Mesenchymal stem cell (in vitro differentiated cells and primary cell): ENCODE data around the gene ANXA8.

Experiments
- DNase-seq: peaks from one replicate; pipeline ENCODE4 v3.0.0-alpha.2; 2013
- H2AFZ ChIP-seq: one replicate; pipeline ENCODE4 v1.6.1; 2013; ENCODE audit warnings: low read depth, mild to moderate bottlenecking, control low read depth, inconsistent platforms, low read length, moderate library complexity
- H2AK5ac ChIP-seq: 2 replicates; pipeline ENCODE4 v1.6.1; 2013; ENCODE audit warnings: low read length, moderate library complexity, mild to moderate bottlenecking, inconsistent platforms; ENCODE audit not compliant: severe bottlenecking
- H2BK120ac ChIP-seq: one replicate; pipeline ENCODE4 v1.6.1; 2013; ENCODE audit warnings: low read depth, mild to moderate bottlenecking, inconsistent platforms, low read length, moderate library complexity
- H2BK12ac ChIP-seq, 2 experiments: one replicate each; pipeline ENCODE4 v1.6.1; 2013; ENCODE audit warnings: inconsistent platforms in 2 of 2, low read length in 2 of 2, mild to moderate bottlenecking in 2 of 2, moderate library complexity in 2 of 2, control low read depth in 1 of 2
- H2BK15ac ChIP-seq: one replicate; pipeline ENCODE4 v1.6.1; 2013; ENCODE audit warnings: mild to moderate bottlenecking, low read depth, inconsistent platforms; ENCODE audit not compliant: poor library complexity, severe bottlenecking
- H2BK5ac ChIP-seq: 2 replicates; pipeline ENCODE4 v1.6.1; 2013; ENCODE audit warnings: low read depth, mild to moderate bottlenecking, low read length, control low read depth, inconsistent platforms; ENCODE audit not compliant: poor library complexity, severe bottlenecking
- H3K14ac ChIP-seq, 2 experiments: one replicate each; pipeline ENCODE4 v1.6.1; 2013; ENCODE audit warnings: inconsistent platforms in 2 of 2, low read length in 2 of 2, control low read depth in 1 of 2, mild to moderate bottlenecking in 1 of 2, moderate library complexity in 1 of 2
- H3K18ac ChIP-seq, 2 experiments: one replicate each; pipeline ENCODE4 v1.6.1; 2013; ENCODE audit warnings: inconsistent platforms in 2 of 2, low read length in 2 of 2, control low read depth in 1 of 2, low read depth in 1 of 2, mild to moderate bottlenecking in 1 of 2
- H3K23ac ChIP-seq, 2 experiments: one replicate each; pipeline ENCODE4 v1.6.1; 2013; ENCODE audit warnings: inconsistent platforms in 2 of 2, low read length in 2 of 2, mild to moderate bottlenecking in 2 of 2, moderate library complexity in 2 of 2, control low read depth in 1 of 2
- H3K27ac ChIP-seq: 2 replicates; pipeline ENCODE4 v1.5.1; 2013; ENCODE audit warnings: mild to moderate bottlenecking, moderate library complexity, low read length, control low read depth, inconsistent platforms; ENCODE audit not compliant: poor library complexity, severe bottlenecking
- H3K27me3 ChIP-seq, 2 experiments: 2 replicates each; pipeline versions ENCODE4 v1.6.1 to v1.7.0; 2013; ENCODE audit warnings: low read length in 2 of 2, mild to moderate bottlenecking in 2 of 2, moderate library complexity in 2 of 2, control low read depth in 1 of 2, inconsistent platforms in 1 of 2; ENCODE audit not compliant: control insufficient read depth in 1 of 2, insufficient read depth in 1 of 2
- H3K36me3 ChIP-seq, 2 experiments: 2 replicates each; pipeline versions ENCODE4 v1.6.1 to v1.7.0; 2013; ENCODE audit warnings: low read length in 2 of 2, control low read depth in 1 of 2, inconsistent platforms in 1 of 2, low read depth in 1 of 2, mild to moderate bottlenecking in 1 of 2; ENCODE audit not compliant: insufficient read depth in 2 of 2, control insufficient read depth in 1 of 2
- H3K4ac ChIP-seq, 2 experiments: one replicate each; pipeline ENCODE4 v1.6.1; 2013; ENCODE audit warnings: inconsistent platforms in 2 of 2, low read length in 2 of 2, mild to moderate bottlenecking in 2 of 2, moderate library complexity in 2 of 2, control low read depth in 1 of 2, low read depth in 1 of 2
- H3K4me1 ChIP-seq: 2 replicates; pipeline ENCODE4 v1.6.1; 2013; ENCODE audit warnings: low read depth, low read length, control low read depth; ENCODE audit not compliant: control insufficient read depth, insufficient read depth
- H3K4me2 ChIP-seq: 2 replicates; pipeline ENCODE4 v1.6.1; 2013; ENCODE audit warnings: low read length, mild to moderate bottlenecking, inconsistent platforms; ENCODE audit not compliant: poor library complexity, severe bottlenecking
- H3K4me3 ChIP-seq, 2 experiments: 2 replicates each; pipeline versions ENCODE4 v1.5.1 to v1.7.0; 2013; ENCODE audit warnings: low read length in 2 of 2, mild to moderate bottlenecking in 2 of 2, control low read depth in 1 of 2, low read depth in 1 of 2; ENCODE audit not compliant: insufficient read depth in 1 of 2
- H3K79me1 ChIP-seq: replicated peaks from 2 replicates; pipeline ENCODE4 v1.6.1; 2013; ENCODE audit warnings: mild to moderate bottlenecking, control low read depth, low read length, inconsistent platforms; ENCODE audit not compliant: poor library complexity, severe bottlenecking
- H3K9ac ChIP-seq: 2 replicates; pipeline ENCODE4 v1.7.0; 2013; ENCODE audit warnings: mild to moderate bottlenecking, low read length, moderate library complexity
- H3K9me3 ChIP-seq: 2 replicates; pipeline ENCODE4 v1.7.0; 2013; ENCODE audit warnings: mild to moderate bottlenecking, low read length; ENCODE audit not compliant: control insufficient read depth
- H4K8ac ChIP-seq: one replicate; pipeline ENCODE4 v1.6.1; 2013; ENCODE audit warnings: inconsistent platforms, mild to moderate bottlenecking, low read length, moderate library complexity
- H4K91ac ChIP-seq: one replicate; pipeline ENCODE4 v1.6.1; 2013; ENCODE audit warnings: mild to moderate bottlenecking, low read length, inconsistent platforms
- WGBS: methylation state at CpG from one replicate; pipeline ENCODE4 v1.1.7; 2013; ENCODE audit warnings: mixed read lengths; 5-methylcytosine and 5-hydroxymethylcytosine counted together

The ANXA8 gene

DNA sequence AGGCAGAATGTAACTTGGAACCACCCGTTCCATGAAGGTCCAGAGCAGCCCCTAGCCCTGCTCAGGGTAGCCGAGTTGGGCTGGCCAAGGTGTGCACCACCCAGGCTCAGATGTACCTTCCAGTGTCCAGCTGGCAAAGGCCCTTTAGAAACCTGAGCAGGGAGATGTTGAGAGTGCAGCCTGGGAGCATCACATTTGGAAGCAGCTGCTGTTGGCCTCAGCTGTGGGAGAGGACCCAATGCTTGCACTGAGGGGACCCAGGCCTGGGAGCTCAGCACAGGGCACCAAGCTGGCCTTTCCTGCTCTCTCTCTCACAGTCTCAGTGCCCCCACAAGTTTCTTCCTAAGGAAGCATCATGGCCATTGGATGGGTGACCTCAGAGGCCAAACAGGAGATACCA, 33.5 kb downstream of the ANXA8 start:
- no peak overlapping the region for H2BK5ac ChIP-seq
- H3K23ac ChIP-seq: no peak overlapping the region
- H3K18ac ChIP-seq: no peak overlapping the region
- no peak overlapping the region for H3K14ac ChIP-seq
- no peak for DNase-seq
- H3K4me3 ChIP-seq: no peak overlapping the region
- no peak overlapping the region for H3K9ac ChIP-seq
- H3K36me3 ChIP-seq: no peaks in the 10 kb centered on the region
- H3K4ac ChIP-seq: no peak overlapping the region
- 89% methylated on average over 2 of the region's 2 CpGs for WGBS
- H2BK12ac ChIP-seq: no peak overlapping the region
- no peaks in the 10 kb centered on the region for H3K79me1 ChIP-seq
- H2AK5ac ChIP-seq: no peak overlapping the region
- peaks cover 15% of the 10 kb centered on the region for H3K9me3 ChIP-seq
- H3K27me3 ChIP-seq: peaks cover 0 to 46% of the 10 kb centered on the region in 2 experiments
- H4K91ac ChIP-seq: no peak overlapping the region
- H2BK120ac ChIP-seq: no peak overlapping the region
- no peak overlapping the region for H2AFZ ChIP-seq
- H2BK15ac ChIP-seq: no peak overlapping the region
- no peak overlapping the region for H4K8ac ChIP-seq
- H3K27ac ChIP-seq: no peak overlapping the region
- H3K4me1 ChIP-seq: peaks cover 11% of the 10 kb centered on the region
- H3K4me2 ChIP-seq: no peak overlapping the region

DNA sequence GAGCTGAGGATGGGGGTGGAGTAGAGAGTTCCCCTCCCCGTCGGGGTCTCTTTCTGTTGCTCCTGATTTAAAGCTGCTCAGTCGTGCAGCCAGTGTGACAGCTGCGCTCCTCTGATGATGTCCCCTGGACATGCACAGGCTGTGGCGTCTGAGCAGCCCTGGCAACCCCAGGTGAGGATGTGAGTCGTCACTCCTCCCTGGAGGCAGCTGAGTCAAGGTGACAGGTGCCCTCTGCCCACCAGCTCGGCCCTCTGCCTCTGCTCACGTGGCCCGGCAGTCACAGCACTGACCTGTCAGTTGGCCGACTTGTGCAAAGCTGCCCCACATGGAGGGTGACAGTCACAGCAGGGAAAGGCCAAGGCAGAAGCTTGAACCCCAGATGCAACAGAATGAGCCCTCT, 33.9 kb downstream of the ANXA8 start:
- H3K27me3 ChIP-seq: peaks cover 0 to 46% of the 10 kb centered on the region in 2 experiments
- H3K4me1 ChIP-seq: peaks cover 11% of the 10 kb centered on the region
- no peak overlapping the region for H4K91ac ChIP-seq
- no peak overlapping the region for H2AFZ ChIP-seq
- H2BK120ac ChIP-seq: no peak overlapping the region
- 81% methylated on average over 10 of the region's 10 CpGs for WGBS
- no peak overlapping the region for H2AK5ac ChIP-seq
- H2BK5ac ChIP-seq: no peak overlapping the region
- DNase-seq: no peak
- H3K14ac ChIP-seq: no peak overlapping the region
- H3K23ac ChIP-seq: no peak overlapping the region
- no peak overlapping the region for H3K18ac ChIP-seq
- H3K4me3 ChIP-seq: no peak overlapping the region
- H2BK12ac ChIP-seq: no peak overlapping the region
- H3K79me1 ChIP-seq: no peaks in the 10 kb centered on the region
- peaks cover 19% of the 10 kb centered on the region for H3K9me3 ChIP-seq
- H3K36me3 ChIP-seq: no peaks in the 10 kb centered on the region
- no peak overlapping the region for H3K9ac ChIP-seq
- H4K8ac ChIP-seq: no peak overlapping the region
- no peak overlapping the region for H3K4ac ChIP-seq
- H3K4me2 ChIP-seq: no peak overlapping the region
- H2BK15ac ChIP-seq: no peak overlapping the region
- no peak overlapping the region for H3K27ac ChIP-seq

DNA sequence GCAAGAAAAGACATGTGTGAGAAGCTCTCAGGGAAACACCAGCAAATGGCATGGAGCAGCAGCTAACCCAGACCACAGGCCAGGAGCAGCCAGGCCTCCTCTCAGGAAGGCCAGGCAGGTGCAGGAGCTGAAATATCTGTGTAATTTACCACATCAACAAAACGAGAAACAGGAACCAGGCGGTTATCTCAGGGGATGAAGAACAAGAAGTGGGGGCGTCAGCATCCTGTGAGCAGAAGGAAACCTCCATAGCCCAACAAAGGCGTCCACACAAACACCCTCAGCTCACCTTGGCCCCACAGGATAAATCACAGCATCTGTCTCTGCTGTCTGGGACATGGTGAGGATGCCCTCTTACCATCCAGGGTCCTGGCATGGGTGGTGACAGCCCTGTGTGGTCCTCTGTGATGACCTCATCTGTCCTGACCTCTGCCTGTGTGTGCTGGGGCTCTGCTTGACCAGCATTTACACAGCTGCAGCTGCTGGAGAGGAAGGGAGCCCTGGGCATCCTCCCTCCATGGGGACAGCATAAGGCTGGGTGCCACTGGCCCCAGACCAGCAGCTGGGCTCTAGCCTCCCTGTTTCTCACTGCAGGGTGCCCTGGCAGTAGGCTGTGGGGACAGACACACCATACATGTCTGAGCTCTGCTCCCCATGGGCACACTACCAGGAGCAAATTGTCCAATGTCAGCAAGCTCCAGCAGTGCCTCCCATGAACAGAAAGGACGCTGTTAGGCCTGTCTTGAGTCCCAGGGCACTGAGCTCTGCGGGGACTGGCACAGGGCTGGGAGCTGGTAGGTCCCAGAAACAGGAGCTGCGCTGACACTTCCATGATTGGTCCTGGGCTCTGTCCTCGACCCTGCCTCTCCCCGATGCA, 34.6 kb downstream of the ANXA8 start:
- H2BK5ac ChIP-seq: no peak overlapping the region
- no peak overlapping the region for H2AFZ ChIP-seq
- no peak overlapping the region for H2AK5ac ChIP-seq
- no peak overlapping the region for H3K4me3 ChIP-seq
- DNase-seq: no peak
- WGBS: 76% methylated on average over 9 of the region's 9 CpGs
- H3K14ac ChIP-seq: peak overlapping the region in 1 of 2 experiments; percentile 72
- H2BK120ac ChIP-seq: no peak overlapping the region
- H2BK15ac ChIP-seq: no peak overlapping the region
- H3K27me3 ChIP-seq: peaks cover 0 to 41% of the 10 kb centered on the region in 2 experiments
- H3K4ac ChIP-seq: no peak overlapping the region
- H4K8ac ChIP-seq: no peak overlapping the region
- no peak overlapping the region for H3K27ac ChIP-seq
- peaks cover 11% of the 10 kb centered on the region for H3K4me1 ChIP-seq
- peaks cover 25% of the 10 kb centered on the region for H3K9me3 ChIP-seq
- no peaks in the 10 kb centered on the region for H3K36me3 ChIP-seq
- H3K18ac ChIP-seq: peak overlapping the region in 1 of 2 experiments; percentile 34
- H3K79me1 ChIP-seq: no peaks in the 10 kb centered on the region
- H2BK12ac ChIP-seq: no peak overlapping the region
- H3K9ac ChIP-seq: no peak overlapping the region
- no peak overlapping the region for H3K23ac ChIP-seq
- H4K91ac ChIP-seq: no peak overlapping the region
- H3K4me2 ChIP-seq: no peak overlapping the region

DNA sequence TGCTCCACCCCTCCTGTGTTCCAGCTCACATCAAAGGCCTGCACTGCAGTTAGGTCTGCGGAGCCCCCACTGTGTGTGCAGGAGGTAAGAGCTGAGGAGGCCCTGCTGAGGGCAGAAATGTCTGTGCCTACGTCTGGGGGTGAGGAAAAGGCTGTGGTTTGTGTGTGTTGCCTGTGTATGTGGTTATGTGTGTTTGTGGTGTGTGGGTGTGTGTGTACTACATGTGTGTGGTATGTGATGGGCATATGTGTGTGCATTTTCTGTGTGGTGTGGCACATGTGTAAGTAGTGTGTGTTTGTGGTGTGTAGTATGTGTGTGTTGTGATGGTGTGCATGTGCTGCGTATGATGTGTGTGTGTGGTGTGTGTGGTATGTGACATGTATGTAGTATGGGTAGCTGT, 36.2 kb downstream of the ANXA8 start:
- Histone ChIP-seq H3K27me3 (peaks cover 0 to 34% of the 10 kb centered on the region in 2 experiments), H2BK5ac (no peak overlapping the region), H2BK120ac (no peak overlapping the region), H2AFZ (no peak overlapping the region), H3K9me3 (peaks cover 26% of the 10 kb centered on the region), H4K8ac (no peak overlapping the region), H3K4me2 (no peak overlapping the region), H3K9ac (no peak overlapping the region), H3K23ac (no peak overlapping the region), H4K91ac (no peak overlapping the region), H3K4me3 (no peak overlapping the region), H2BK15ac (no peak overlapping the region), H2AK5ac (no peak overlapping the region), H3K18ac (no peak overlapping the region), H2BK12ac (no peak overlapping the region), H3K27ac (no peak overlapping the region), H3K4ac (no peak overlapping the region), H3K4me1 (peaks cover 11% of the 10 kb centered on the region), H3K14ac (peak overlapping the region in 1 of 2 experiments; percentile 61), H3K36me3 (no peaks in the 10 kb centered on the region), H3K79me1 (no peaks in the 10 kb centered on the region)
- DNase-seq: no peak
- 76% methylated on average over 3 of the region's 3 CpGs for WGBS
